GM21825 (cell line): Measurements from ENCODE around the gene ASB16.

Source experiments
- ATAC-seq: cut with Tn5 transposase; IDR thresholded peaks from one replicate; pipeline ENCODE4 v1.9.1; 2021; ENCODE audit warnings: mild to moderate bottlenecking, moderate library complexity; ENCODE audit not compliant: unreplicated experiment

The ASB16 gene

GRCh38 chr17:44206825-44207155 lies 36.3 kb downstream of the ASB16 start:
- no peak for ATAC-seq

- ATAC-seq = no peak
These were observed 36.8 kb downstream of the ASB16 start for GRCh38 chr17:44207319-44207718.

DNA sequence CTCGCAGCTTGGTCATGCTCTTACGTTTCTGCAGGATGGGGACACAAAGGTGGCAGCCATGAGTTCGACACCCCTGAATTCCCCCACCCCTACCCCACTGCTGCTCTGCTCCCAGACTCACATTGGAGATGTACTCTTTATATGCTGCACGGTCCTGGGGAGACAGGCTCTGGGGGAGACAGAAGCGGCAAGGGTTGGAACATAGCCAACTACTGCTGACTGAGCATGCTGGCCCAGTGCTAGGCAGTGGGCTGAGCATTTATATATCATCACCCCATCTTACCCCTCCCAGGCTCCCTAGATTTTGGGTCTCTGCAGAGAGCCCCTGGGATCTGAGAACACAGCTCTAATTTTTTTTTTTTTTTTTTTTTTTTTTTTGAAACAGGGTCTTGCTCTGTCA lies 37.2 kb downstream of the ASB16 start:
- no peak for ATAC-seq

DNA sequence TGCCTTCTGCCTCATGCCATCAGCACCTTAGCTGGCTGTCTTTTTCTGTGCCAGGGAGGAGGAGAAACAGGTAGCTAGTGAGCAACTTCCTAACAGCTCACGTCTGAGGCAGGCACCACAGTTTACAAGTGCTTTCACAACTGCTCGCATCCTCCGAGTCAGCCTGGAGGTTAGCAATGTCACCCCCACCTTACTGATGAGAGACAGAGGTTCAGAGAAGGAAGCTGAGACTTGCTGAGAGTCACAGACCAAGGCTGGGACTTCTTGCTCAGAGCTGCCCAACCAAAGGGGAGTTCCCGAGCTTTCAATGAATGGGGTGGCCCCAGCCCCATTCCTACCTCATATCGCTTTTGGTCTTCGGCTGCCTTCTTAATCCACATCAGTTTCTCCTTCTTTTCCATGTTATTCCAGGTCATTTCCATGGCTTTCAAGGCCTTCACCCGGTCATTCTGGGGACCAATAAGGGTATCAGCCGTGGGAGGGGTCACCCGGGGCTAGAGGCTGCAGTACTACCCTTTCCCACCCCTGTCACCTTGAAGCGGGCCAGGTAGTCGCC lies 39.4 kb downstream of the ASB16 start:
- no peak for ATAC-seq

- ATAC-seq = peak; percentile 61
These were observed 40.1 kb downstream of the ASB16 start for GRCh38 chr17:44210342-44211192.

- ATAC-seq = no peak
These were observed 41.1 kb downstream of the ASB16 start for GRCh38 chr17:44211281-44212265.

DNA sequence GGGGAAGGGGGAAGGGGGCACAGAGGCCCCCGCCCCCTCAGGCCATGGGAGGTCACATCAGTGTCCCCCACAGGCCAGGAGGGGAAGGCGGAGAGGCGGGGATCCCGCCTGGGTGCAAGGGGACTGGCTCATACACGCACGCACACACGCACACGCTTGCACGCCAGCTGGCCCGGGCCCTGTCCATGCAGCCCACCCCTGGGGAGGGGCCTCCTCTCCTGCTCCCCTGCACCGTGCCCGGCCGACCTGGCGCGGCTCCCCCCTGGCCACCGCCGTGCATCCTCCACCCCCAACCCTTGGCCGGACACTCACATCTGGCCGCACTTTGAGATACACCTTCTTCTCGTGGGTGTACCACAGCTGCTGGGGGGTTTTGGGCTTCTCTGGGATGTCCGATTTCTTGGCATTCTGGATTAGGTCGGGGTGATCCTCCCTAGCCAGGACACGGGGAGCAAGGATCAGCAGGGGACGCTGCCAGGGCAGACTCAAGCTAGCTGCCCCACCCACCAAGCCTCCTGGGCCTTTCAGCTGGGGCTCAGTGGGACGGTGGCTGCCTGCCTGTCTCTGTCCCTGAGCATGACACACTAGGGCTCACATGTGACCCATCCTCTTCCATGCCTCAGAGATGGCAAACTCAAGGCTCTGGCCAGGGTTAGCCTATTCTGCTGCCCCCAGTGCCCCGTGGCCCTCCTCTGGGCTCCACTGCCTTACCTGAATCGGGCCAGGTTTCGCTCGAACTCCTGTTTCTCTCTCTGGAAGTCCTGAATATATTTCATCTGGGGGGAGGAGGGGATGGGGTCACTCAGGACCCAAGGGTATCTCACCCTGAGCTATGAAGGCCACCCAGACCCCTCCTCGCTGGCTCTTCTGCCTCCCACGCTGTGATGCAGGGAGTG lies 42.3 kb downstream of the ASB16 start:
- no peak for ATAC-seq

- no peak for ATAC-seq
These were observed 43.1 kb downstream of the ASB16 start for GRCh38 chr17:44213403-44214229.

GRCh38 chr17:44214230-44214494 lies 43.7 kb downstream of the ASB16 start:
- no peak for ATAC-seq

GRCh38 chr17:44214896-44215295 lies 44.4 kb downstream of the ASB16 start:
- ATAC-seq = no peak

DNA sequence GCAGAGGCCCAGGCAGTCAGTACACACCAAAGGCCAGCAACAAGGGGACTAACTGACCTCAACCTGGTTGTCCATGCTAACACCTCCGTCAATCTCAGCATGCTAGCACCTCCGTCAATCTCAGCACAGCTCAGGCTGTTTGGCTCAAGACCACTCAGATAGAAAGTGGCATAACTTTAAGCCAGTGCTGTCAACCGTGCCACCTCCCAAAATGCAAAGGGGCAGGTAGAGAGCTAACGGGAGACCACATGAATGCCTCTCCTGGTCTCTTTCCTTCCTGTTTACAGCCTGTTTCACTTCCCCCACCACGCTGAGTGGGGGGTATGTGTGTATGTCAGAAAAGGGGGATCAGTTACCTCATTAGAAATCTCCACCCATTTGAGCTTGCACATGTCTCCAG lies 45.7 kb downstream of the ASB16 start:
- no peak for ATAC-seq

DNA sequence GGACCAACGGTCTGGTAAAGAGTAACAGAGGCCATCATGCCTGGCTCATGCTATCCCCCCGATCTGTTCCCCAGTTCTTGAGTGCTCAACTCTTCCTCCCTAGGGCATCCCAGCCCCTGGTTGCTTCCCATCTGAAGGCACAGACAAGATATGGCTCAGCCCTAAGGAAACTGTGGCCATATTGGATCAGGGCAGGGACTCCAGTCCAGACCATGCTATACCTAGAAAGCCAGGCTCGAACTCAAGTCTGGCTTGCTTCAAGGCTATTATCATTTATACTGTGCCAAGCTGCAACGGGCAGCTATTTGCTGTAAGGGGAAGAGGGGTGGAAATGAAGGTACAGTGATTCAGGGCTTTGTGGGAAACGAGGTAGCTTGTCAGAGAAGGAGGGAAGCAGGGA lies 46.2 kb downstream of the ASB16 start:
- no peak for ATAC-seq

- no peak for ATAC-seq
These were observed 47.3 kb downstream of the ASB16 start for GRCh38 chr17:44217738-44218343.

DNA sequence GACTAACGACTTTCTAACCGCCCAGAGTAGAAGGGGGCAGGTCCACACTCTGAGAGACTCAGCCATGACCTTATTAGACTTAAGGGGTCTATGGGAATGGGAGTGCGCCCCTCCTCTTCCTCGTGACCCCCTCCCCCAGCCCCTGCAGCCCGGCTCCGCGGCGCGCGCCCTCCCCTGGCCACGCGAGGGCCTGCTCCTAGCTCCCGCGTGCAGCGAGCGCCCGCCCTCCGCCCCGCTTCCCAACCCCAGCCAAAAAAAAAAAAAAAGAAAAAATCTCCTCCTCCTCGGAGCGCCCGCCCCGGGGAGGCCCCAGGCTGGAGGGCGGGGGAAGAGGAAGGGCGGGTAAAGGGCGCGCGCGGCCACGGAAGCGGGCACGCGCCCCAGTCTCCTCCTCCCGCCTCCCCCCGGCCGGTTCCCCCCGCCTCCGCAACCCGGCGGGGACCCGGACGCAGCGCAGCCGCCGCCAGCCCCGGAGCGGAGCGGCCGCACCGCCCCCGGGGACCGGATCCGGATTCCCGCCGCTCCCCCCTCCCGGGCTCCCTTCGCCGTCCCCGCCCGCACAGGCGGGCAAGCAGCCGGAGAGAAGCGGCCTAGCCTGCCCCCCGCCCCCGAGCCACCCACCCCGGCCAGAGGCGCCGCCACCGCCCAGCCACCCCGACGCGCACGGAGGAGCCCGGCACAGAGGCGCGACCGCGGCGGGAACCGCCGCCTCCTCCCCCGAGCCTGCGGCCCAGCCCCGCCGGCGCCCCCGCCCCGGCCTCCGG lies 48.0 kb downstream of the ASB16 start:
- peak; percentile 32 for ATAC-seq

- peak; percentile 36 for ATAC-seq
These were observed 48.7 kb downstream of the ASB16 start for GRCh38 chr17:44219108-44219615.

- peak; percentile 6 for ATAC-seq
These were observed 49.2 kb downstream of the ASB16 start, which contains the start of gene UBTF for GRCh38 chr17:44219616-44220212. Gene UBTF (minus strand): TSS chr17:44219675. CDS start chr17:44218229, 1,446 bp downstream.

DNA sequence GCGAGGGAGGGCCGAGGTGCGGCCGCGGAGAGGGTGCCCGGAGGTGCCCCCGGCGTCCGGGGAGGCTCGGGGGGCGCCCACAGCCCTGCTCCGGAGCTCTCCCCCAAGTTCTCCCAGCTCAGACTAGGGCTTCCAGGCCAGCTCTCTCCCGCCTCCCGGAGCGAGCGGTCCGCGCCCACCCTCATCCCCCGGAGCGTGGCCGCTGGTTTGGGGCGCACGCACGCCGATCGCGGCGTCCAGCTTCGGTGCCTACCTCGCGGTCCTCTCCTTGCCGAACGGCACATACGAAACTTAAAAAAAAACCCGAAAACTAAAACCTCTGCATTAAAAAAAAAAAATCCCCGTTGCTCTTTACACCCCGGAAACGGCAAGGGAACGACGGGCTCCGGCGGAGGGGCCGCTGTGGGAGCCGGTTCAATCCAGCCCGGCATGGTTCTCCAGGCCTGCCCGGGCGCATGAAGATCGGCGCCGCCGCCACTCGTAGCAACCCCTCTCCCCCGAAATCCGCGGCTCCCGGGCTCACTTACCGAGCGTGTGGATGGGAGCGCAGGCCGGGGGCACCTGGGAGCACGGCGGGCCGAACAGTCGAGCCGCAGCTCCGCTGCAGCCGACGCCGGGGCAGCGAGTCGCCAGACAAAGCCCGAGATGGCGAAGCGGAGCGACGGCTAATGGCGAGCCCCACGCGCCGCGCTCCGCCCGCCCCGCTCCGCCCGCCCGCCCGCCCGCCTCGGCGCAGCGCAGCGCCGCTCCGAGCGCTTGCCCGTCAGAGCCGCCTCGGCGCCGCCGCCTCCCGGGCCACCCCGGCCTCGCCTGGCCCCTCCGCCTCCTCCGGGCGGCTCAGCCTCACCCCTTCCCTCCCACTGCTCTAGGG lies 49.9 kb downstream of the ASB16 start:
- no peak for ATAC-seq
